Activated CD8-positive, alpha-beta memory T cell treated with anti-CD3 and anti-CD28 coated beads for 1 hour (primary cell): ENCODE results near the gene MMP28.

Experiments used
- DNase-seq, 2 donors: peaks; one replicate each; pipeline ENCODE4 v3.0.0-alpha.2; 2020; ENCODE audit warnings: low read depth in 1 of 2; ENCODE audit errors: extremely low read depth in 1 of 2

The MMP28 gene

DNA sequence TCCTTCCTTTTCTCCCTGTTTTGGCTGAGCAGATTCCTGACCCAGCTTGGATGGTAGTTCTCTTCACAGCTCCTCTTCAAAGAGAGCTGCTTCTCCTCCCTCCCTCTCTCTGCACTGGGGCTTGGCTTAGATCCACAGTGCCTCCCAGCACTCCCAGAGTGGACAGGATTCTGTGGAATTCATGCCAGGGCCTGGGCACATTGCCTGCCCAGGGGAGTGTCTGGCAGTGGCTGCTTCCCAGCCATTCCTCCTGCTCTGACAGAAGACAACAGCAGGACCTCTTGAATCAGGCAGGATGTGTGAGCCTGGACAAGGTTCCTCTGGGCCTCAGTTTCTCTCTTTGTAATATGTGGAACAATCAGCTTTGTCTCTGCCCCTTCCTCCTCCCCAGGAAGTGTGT lies 4.5 kb upstream of the MMP28 start:
- no peak for DNase-seq

DNA sequence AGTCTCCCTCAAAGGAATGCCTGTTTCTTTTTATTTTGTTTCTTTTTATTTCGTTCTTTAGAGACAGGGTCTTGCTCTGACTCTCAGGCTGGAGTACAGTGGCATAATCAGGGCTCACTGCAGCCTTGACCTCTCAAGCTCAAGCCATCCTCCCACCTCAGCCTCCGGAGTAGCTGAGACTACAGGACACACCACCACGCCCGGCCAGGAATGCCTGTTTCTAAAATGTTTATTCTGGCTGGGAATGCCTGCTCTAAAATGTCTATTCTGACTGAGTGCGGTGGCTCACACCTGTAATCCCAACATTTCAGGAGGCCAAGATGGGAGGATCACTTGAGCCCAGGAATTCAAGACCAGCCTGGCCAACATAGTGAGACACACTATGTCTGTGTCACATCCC lies 2.5 kb upstream of the MMP28 start:
- DNase-seq = no peak

DNA sequence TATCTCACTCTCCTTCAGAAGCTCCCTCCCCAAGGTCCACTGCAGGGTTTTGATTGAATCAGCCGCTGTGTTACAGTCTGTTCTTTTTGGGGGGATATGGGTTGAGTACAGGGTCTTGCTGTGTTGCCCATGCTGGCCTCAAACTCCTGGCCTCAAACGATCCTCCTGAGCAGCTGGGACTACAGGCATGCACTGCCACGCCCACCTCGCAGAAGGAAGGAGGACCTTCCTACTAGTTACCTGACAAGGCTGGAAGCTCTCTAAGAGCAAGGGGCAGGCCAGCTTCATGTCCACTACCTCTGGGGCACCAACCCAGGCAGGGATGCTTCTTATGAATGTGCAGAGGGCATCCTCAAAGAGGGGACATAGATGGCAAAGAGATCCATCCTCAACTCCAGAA lies 1.9 kb upstream of the MMP28 start:
- no peak for DNase-seq

DNA sequence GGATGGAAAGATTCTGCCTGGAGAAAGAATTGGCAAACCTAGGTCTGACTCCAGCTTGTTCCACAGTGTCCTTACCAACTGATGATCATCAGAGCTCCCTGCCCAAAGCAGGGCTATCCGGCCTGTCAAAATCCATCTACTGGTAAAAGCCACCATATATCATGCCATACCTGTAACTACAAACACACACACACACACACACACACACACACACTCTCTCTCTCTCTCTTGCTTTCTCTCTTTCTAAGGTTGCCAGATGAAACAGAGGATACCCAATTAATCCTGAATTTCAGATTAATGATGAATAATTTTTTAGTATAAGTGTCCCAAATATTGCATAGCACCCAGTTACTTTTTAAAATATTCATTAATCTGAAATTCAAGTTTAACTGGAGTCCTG lies 1.5 kb upstream of the MMP28 start:
- no peak for DNase-seq

DNA sequence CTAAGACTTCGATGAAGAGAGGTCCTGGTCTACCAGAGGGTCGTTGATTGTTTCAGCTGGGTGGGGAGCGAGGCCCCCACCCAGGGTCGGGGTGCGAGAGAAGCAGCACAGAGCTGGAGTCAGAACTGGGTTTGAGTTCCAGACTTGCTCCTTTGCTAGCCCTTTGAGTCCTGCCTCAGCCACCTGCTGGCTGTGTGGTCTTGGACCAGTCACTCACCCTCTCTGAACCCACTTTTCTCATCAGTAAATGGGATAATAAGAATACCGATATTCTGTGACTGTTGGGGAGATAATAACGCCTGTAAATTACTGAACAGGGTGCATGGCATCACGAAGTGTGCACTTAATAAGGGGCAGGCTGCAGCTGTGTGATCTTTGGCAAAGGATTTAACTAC lies 427 bp upstream of the MMP28 start:
- no peak for DNase-seq

DNA sequence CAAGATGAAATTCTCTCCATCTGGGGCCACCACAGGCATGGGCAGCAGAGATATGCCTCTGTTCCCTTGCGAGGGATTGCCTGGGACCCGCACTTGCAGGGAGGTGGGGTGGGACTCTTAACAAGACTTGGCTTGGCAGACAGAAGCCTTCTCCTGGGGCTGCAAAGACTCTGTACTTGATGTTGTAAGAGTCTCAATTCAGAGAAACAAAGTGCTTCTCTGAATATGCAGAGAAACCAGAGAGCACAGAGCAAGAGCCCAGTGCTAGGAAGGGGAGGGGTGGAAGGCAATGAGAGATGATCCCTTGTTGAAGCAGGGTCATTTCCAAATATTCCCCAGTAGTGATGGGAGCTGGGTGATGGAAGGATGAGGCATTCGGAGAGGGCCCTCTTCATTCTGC lies 2.2 kb downstream of the MMP28 start:
- no peak for DNase-seq

DNA sequence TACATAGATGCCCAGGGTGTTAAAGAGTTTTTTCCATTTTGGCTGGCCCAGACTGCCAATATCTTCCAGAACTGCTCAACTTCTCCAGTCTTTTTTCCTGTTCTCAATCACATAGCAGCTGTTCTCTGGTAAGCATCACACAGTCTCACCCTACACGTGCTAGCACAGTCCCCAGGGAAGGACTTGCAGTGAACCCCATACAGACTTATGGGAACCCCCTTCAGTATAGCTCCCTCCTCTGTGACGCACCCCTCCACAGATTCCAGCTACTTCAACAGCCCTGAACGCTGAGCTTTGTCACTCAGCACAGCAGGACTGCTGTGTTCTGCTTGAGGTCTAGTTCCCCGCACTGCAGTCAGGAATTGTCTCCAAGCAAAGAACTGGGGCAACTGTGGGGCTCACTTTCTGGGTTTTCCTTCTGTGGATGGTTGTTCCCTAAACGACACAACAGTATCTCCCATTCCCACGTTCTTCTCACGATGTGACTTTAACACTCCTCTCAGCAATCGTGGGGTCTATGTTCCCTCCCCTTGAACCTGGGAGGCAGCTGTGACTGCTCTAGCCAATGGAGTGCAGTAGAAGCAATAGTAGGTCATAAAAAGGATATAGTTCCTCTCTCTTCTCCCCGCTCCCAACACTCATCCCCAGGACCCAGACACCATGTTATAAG lies 3.6 kb downstream of the MMP28 start:
- DNase-seq = no peak

DNA sequence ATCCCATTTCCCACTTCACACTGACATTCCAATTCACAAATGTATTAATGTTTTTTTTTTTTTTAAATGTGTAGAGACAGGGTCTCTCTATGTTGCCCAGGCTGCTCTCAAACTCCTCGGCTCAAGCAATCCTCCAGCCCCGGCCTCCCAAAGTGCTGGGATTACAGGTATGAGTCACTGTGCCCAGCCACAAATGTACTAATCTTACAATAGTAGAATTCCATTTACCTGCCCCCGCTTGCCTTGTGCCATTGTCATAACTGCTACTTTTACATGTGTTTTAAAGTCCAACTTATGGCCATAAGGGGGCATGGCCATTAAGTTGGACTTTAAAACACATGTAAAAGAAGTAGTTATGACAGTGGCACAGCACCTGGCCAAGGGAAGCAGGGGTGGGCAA lies 4.6 kb downstream of the MMP28 start:
- no peak for DNase-seq

DNA sequence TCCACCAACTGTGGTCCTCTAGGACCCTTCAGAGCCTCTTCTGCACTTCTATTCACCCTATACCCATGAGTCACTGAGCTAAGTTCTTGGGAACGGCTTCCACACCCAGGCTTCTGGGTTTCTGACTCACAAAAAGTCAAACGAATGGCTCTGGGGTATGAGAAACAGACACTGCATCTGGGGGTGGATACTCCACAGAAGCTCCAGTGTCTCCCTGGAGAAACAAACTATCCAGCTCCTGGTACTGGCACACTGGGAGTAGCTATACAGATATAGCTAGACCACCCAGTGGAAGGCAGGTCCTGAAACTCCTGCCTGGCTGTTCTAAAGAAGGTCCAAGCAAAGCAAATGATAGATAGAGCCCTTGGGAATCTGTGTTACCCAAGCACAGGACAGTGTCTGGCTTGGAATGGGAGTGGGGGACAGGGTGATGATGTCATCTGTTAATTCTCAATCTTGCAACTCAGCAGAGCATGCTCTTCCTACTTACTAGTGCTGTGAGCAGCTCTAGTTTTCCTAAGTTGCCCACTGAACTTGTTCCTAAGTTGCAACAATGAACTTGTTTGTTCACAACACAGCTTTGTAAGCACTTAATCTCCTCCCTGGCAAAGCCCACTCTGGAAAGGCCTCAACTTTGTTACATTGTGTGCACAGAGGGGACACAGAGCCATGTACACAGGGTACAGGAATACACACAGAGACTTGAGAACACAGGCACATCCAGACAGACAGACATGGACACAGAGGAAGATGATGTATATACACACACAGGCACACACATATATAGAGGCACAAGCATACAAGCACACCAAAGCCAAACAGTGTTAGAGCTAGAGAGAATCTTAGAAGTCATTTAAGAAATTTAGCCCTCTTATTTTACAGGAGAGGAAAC lies 6.7 kb downstream of the MMP28 start:
- DNase-seq = no peak

DNA sequence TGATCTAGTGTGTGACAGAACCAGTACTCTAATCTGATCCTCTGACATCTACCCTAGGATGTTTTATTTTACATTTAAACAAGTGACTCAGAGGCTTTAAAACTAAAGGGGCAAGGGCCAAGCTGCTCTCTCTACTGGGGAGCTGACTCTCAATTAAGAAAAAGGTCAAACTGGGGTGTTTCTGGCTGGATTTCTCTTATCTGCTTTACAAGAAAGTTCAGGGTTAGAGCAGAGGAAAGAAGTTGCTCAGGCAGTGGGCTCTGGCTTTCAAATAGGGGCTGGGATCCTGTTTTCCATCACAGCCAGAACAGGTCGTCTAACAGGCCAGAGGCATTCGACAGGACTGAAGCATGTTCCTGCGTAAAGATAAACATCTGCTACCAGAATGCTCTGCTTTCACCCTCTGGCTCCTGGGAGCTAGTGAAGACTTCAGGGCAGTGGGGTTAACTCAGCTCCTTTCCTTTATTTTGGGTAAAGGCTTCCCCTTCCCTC lies 8.5 kb downstream of the MMP28 start:
- no peak for DNase-seq

DNA sequence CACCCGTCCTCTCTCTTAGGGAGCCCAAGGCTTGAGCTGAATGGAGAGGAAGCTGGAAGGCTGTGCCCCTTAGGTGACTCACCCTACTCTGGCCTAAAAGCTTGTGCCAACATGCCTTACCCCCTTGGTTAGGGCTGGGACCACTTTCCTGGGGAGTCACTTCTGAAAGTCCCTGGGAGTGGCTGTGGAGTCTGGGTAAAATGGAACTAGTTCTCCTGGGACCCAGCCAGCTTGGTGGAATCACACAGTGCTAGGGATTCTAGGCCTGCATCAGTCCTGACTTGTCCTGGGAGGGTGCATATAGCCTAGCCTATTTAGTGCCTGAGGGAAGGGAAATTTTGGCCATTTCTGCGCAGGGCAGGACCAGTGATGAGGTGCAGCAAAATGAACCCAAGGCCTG lies 10.5 kb downstream of the MMP28 start:
- DNase-seq = no peak

DNA sequence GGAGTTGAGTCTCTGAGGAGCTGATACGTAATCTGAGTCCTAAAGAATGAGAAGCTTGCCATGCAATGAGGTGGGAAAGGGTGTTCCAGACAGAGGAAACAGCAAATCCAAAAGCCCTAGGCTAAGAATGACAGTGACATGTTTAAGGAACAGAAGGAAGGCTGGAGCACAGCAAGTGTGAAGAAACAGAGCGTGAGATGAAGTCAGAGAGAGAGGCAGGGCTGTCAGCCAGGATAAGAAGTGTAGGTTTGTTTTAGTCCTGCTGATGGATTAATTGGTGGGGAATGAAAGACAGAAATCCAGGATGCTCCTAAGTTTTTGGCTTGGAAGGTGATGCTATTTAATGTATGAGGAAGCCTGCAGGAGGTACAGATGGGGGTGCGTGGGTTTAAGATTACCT lies 14.5 kb downstream of the MMP28 start:
- no peak for DNase-seq

DNA sequence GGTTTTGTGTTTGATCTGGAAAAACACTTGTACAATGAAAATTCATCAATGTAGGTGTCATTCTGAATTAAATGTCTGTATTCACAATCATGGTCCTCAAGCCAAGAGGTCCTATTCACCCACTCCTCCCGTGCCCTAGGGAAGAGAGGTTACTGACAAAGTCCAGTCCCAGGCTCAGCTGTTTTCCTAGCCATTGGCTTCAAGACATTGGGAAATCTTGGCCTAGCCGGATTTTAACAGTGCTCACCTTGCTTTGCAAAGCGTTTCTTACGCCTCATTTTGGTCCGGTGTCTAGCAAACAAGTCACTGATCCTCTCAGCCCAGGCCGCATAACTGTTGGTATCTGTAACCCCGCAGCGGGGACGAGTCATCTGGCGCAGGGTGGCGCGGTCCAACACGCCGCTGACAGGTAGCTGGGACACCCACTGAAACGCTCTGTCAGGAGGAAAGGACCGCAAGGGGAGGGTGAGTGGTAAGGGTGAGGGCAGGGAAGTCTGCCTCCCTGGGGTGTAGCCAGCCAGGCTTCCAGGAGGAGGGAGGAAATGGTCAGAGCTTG lies 16.7 kb downstream of the MMP28 start:
- no peak for DNase-seq

DNA sequence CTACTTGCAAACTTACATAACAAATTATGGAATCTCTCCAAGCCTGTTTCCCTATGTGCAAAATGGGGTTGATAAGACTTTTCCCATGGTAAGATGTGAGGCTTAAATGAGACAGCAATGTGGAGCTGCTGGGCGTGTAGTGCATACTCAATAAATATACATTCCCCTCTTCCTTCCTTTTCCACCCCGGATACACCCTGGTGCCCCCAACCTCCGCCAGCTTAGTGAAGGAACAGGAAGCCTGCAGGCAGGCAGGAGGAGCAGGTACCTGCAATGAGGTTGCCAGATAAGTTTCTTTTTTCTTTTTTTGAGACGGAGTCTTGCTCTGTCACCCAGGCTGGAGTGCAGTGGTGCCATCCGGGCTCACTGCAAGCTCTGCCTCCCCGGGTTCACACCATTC lies 19.9 kb downstream of the MMP28 start:
- DNase-seq = no peak

DNA sequence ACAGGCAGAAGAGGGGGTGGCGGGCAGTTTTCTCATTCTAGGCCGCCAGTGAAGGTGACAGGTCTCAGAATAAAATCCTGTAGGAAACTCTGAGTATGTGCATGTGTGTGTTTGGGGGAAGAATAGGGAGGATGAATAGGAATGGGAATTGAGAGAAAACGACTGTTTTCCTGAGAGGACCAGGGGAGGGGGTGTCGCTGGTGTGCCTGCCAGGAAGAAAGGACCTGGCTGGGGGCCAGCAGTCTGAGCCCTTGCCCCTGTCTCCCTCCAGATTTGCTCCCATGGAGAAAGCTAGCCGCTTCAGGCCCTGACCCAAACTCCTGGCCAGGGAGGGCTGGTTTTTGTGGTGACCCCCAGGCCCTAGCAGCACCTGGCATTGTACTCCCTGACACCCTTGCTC lies 20.4 kb downstream of the MMP28 start:
- no peak for DNase-seq

DNA sequence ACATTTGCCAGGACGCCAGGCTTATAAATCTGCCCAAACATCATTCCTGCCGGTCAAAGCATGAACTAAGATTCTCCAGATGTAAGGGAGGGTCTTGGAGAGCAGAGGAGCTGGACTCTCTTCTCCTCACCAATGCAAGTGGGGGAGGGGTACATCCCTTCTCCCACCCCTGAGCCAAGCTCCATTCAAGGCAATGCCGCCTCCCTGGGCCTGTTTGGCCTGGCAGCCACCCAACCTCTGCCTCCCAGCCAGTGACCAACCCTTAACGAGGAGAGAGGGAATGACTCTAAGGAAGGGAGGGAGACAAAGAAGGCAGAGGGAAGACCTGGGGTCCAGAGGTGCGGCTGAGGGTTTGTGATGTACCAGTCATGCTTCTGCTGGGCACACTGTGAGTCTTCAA lies 20.9 kb downstream of the MMP28 start:
- DNase-seq = no peak

DNA sequence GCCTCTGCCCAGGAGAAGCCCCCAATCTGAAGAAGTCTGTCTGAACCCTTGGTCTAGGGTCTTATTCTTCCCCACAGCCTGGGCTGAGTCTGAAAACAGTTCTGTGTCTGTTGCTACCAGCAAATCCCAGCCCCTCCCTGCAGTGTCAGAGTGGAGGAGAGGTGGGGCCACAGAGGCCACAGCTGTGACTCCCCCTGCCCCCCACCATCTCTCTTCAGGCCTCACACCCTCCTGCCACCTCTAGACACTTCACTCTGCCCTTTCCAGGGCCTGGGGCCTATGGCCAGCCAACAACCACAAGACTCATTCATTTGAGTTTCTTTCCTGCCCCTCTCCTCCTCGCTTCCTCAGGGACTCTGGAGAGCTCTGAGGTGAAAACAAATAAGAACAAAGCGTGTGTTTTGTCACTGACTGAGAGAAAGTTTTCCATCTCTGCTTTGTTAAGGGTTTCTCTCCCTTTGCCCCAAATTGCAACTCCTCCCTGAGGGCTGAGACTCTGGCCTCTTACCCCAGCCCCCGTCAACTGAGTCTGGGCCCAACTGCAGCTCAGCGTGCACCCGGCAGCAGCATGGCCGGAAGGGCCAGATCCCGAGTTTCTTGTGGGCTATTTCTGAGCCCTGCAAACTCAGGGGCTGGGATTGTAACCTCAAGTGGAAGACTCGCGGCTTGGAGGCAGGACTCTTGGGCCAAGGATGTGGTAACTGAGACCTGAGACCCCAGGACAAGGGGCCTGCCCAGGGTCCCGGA lies 21.6 kb downstream of the MMP28 start:
- DNase-seq = no peak

DNA sequence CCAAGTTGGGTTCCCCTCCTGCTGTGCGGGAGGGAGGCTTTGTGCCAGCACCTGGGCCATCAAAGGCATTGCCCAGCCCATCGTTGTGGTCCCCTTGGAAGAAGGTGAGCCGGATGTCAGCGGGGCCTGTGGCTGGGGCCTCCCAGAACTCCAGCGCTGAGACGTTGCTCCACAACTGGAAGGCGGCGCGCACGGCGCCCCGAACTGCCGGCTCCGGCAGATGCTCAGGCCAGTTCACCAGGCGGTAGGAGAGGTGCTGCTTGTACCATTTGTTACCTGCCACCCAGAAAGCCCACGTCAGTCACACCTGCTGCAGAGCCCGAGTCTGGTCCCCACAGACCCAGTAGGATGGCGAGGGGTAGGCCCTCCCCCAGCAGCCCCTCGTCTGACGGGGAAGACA lies 22.3 kb downstream of the MMP28 start:
- no peak for DNase-seq

DNA sequence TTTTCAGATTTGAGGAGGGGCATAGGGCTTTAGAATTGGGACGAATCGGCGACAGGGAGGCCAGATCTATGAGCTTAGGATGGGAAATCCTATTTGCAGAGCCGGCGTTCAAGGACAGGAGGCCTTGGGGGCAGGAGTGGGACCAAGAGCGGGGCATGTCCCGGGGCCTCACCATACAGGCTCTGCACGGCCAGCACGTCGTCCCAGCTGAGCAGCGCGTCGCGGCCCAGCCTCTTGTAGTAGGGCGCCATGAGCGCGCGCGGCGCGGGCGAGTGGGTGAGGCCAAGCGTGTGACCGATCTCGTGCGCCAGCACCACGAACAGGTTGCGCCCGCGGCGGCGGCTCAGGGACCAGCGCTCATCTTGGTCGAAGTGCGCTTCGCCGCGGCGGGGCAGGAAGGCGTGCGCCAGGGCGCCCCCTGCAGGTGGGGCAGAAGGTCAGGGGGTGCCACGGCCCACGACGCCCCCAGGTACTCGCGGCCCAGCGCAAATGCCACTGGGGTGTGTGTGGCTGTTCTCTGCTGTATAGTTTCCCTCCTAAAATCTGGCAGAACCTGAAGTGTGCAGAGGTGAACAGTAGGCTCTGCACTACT lies 25.4 kb downstream of the MMP28 start:
- DNase-seq = no peak

DNA sequence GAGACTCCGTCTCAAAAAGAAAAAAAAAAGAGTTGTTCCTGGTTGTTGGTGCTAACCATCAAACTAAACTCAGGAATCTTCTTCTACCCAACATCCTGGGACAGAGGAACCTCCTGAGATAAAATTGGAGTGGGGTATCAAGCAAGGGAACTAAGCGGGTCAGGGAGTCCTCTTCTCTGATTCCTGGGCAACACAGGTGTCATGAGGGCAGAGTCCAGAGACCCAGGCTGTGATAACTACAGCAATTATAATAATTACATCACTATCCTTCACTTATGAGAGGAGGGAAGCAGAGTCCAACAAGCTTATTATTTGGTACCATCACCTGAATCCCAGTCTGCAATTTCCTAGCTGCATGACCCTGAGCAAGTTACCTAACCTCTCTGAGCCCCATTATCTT lies 26.6 kb downstream of the MMP28 start:
- no peak for DNase-seq

DNA sequence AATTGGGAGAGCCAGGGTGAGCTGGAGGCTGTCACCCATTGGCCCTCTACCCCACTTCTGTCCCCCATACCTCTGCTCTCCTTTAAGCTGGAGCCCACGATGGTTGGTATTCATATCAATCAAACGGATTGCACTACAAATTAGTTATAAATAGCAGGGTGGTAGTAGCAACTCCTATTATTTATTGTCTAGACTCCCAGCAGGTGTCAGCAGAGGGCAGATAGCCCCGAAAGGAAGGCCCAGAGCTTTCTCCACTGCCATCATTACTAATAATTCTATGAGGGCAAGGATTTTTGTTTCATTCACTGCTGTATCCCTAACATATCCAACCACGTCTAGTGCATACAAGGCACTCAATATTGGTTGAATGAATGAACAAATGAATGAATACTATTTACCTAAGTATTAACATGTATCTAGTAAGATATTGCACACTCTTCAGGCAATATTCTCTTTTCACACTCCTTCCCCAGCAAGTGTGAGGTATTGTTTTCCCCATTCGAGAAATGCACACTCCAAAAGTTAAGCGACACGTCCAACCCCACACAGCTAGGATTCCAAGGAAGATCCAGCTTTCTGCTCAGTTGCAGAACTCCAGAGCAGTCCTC lies 28.4 kb downstream of the MMP28 start:
- no peak for DNase-seq
